Kidney (tissue), 14 donors: Measurements from ENCODE around the gene SGPL1. TPM values are rescaled to one million over a fixed set of nuclear protein-coding genes. Genes with fewer than 3 reads are reported as not detected.

Experiments
- DNase-seq, 5 donors: peaks; one replicate each; pipeline ENCODE4 v3.0.0-alpha.2; 2013 to 2020
- FAIRE-seq: peaks from 2 replicates; lab custom pipeline; 2012; peaks lifted over from hg19 to GRCh38; lab: Jason Lieb, UNC
- H3K27ac ChIP-seq, 2 donors: one replicate each; pipeline ENCODE4 v1.7.0; 2013; ENCODE audit warnings: low read depth in 2 of 2, low read length in 2 of 2, inconsistent platforms in 1 of 2
- H3K27me3 ChIP-seq: one replicate; pipeline ENCODE4 v1.7.1; 2013; ENCODE audit warnings: low read length, inconsistent platforms; ENCODE audit not compliant: control insufficient read depth, insufficient read depth
- H3K36me3 ChIP-seq, 3 donors: one replicate each; pipeline versions ENCODE4 v1.7.0 to v1.7.1; 2013; ENCODE audit warnings: low read length in 3 of 3, control low read depth in 1 of 3, inconsistent platforms in 1 of 3; ENCODE audit not compliant: insufficient read depth in 3 of 3, control insufficient read depth in 2 of 3
- H3K4me1 ChIP-seq, 3 donors: one replicate each; pipeline versions ENCODE4 v1.7.0 to v1.7.1; 2013; ENCODE audit warnings: low read length in 3 of 3, inconsistent platforms in 1 of 3, low read depth in 1 of 3; ENCODE audit not compliant: control insufficient read depth in 2 of 3, insufficient read depth in 2 of 3
- H3K4me3 ChIP-seq, 3 donors: one replicate each; pipeline versions ENCODE4 v1.7.0 to v1.8.1; 2013; ENCODE audit warnings: low read length in 3 of 3, control low read depth in 1 of 3, inconsistent platforms in 1 of 3
- H3K9ac ChIP-seq, 3 donors: one replicate each; pipeline versions ENCODE4 v1.7.0 to v1.7.1; 2013; ENCODE audit warnings: low read length in 3 of 3, control low read depth in 1 of 3, inconsistent platforms in 1 of 3
- H3K9me3 ChIP-seq, 3 donors: one replicate each; pipeline versions ENCODE4 v1.7.0 to v1.7.1; 2013; ENCODE audit warnings: low read length in 3 of 3, control low read depth in 1 of 3, inconsistent platforms in 1 of 3; ENCODE audit not compliant: control insufficient read depth in 2 of 3, insufficient read depth in 1 of 3
- intact Hi-C: fragments of 100-400 bp; cut with DNase I; formaldehyde crosslinking; loops from one replicate; pipeline ENCODE4 v1.11.1; 2022
- polyA plus RNA-seq: library from polyadenylated mRNA; stranded (reverse); fragments of 350-450 nt; fragmentation: Illumina TruSeq; extraction: RNeasy Lipid Tissue Mini Kit (QIAGEN cat#74804); gene quantifications from one replicate; pipeline ENCODE4 v1.2.3, GENCODE V29; 2014; ENCODE audit warnings: low read depth, low replicate concordance; ENCODE audit not compliant: insufficient read depth
- total RNA-seq: library from RNA; stranded (reverse); fragmentation: NEBNext Ultra II Directional; extraction: Animal tissue kit (Norgen Biotek cat#: 25700); gene quantifications from one replicate; pipeline ENCODE4 v1.2.1, GENCODE V29; 2021
- TF ChIP-seq, protein P1 (sequence below): IDR thresholded peaks from 3 replicates; pipeline ENCODE4 v1.5.1; 2012; ENCODE audit warnings: mild to moderate bottlenecking, moderate library complexity, borderline replicate concordance; ENCODE audit not compliant: insufficient read depth; ENCODE audit errors: extremely low read depth
- donor health status: control.
- donor health status: control.
- donor health status: control.
- donor health status: control.
- donor health status: control.
- donor health status: DM: yes; HTN: yes; CAD: no.
- donor health status: Normal renal cell carcinoma (clear cell type).

Gene SGPL1
- total and polyA plus RNA-seq, 2 donors from 2014 or later: 13.5 to 105 TPM

DNA sequence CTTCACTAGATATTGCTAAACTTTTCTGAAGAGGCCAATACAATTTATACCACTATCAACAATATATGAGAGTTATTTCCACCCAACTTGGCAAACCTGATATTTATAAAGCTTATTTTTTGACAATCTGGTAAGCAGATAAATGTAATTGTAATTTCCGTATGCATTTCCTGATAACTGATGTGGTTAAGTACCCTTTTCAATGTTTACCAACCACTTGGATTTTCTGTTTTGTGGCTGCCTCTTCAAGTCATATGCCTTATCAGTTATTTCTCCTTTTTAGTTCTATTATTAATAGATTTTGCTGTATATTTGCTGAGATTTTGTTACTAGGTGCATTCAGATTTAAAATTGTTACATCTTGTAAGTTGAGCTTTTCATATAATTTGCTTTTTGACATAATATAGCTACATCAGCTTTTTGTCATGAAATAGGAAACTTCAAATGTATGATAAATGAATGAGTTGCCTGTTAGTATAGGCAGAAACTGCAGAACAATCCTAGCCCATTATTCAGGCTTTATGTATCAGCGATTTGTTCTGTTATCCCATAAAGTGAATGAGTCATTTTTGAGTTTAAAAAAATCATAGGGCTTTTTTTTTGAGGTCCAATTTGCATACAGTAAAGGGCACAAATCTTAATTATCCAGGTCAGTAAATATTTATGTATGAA, 11.5 kb downstream of the SGPL1 start:
- DNase-seq (no peak), FAIRE-seq (no peak)
- Histone ChIP-seq H3K4me3 (no peak overlapping the region), H3K9me3 (no peaks in the 10 kb centered on the region), H3K27ac (no peak overlapping the region), H3K9ac (no peak overlapping the region), H3K36me3 (peaks cover 0 to 2% (median 0%) of the 10 kb centered on the region in 3 donors), H3K27me3 (no peaks in the 10 kb centered on the region), H3K4me1 (peaks cover 0 to 13% (median 1%) of the 10 kb centered on the region in 3 donors)
- intact Hi-C loops: no loop called here
- TF ChIP-seq, protein P1, sequence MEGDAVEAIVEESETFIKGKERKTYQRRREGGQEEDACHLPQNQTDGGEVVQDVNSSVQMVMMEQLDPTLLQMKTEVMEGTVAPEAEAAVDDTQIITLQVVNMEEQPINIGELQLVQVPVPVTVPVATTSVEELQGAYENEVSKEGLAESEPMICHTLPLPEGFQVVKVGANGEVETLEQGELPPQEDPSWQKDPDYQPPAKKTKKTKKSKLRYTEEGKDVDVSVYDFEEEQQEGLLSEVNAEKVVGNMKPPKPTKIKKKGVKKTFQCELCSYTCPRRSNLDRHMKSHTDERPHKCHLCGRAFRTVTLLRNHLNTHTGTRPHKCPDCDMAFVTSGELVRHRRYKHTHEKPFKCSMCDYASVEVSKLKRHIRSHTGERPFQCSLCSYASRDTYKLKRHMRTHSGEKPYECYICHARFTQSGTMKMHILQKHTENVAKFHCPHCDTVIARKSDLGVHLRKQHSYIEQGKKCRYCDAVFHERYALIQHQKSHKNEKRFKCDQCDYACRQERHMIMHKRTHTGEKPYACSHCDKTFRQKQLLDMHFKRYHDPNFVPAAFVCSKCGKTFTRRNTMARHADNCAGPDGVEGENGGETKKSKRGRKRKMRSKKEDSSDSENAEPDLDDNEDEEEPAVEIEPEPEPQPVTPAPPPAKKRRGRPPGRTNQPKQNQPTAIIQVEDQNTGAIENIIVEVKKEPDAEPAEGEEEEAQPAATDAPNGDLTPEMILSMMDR: no peak

GRCh38 chr10:70828923-70829322, 13.2 kb downstream of the SGPL1 start:
- Histone ChIP-seq H3K27ac (no peak overlapping the region), H3K27me3 (no peaks in the 10 kb centered on the region), H3K36me3 (peaks cover 0 to 2% (median 0%) of the 10 kb centered on the region in 3 donors), H3K4me1 (peaks cover 0 to 19% (median 9%) of the 10 kb centered on the region in 3 donors), H3K9ac (no peak overlapping the region), H3K9me3 (no peaks in the 10 kb centered on the region), H3K4me3 (no peak overlapping the region)
- TF ChIP-seq, protein P1: no peak
- intact Hi-C loops: no loop called here
- no peak for DNase-seq
- no peak for FAIRE-seq

GRCh38 chr10:70829543-70829942, 13.8 kb downstream of the SGPL1 start:
- DNase-seq: no peak
- no peaks in the 10 kb centered on the region for H3K9me3 ChIP-seq
- H3K36me3 ChIP-seq: peaks cover 0 to 2% (median 0%) of the 10 kb centered on the region in 3 donors
- no peaks in the 10 kb centered on the region for H3K27me3 ChIP-seq
- no peak overlapping the region for H3K27ac ChIP-seq
- peaks cover 0 to 22% (median 10%) of the 10 kb centered on the region in 3 donors for H3K4me1 ChIP-seq
- no peak for FAIRE-seq
- TF ChIP-seq, protein P1: no peak
- intact Hi-C loops: no loop called here
- no peak overlapping the region for H3K9ac ChIP-seq
- H3K4me3 ChIP-seq: no peak overlapping the region
